GM06990 (cell line): ENCODE data around the gene HES4.

Experiments
- DNase-seq: peaks from one replicate; pipeline ENCODE4 v3.0.0-alpha.2; 2011; ENCODE audit not compliant: insufficient read length; ENCODE audit errors: extremely low read depth
- H3K27me3 ChIP-seq: replicated peaks from 2 replicates; pipeline ENCODE4 v1.6.0; 2011; ENCODE audit warnings: low read length; ENCODE audit not compliant: control insufficient read depth, insufficient read depth
- H3K36me3 ChIP-seq: 2 replicates; pipeline ENCODE4 v1.5.1; 2011; ENCODE audit warnings: low read length; ENCODE audit not compliant: control insufficient read depth, insufficient read depth
- H3K4me3 ChIP-seq: replicated peaks from 2 replicates; pipeline ENCODE4 v1.5.1; 2011; ENCODE audit warnings: low read depth, mild to moderate bottlenecking, control low read depth, low read length
- TF ChIP-seq, protein P1 (sequence below): IDR thresholded peaks from 2 replicates; pipeline ENCODE4 v1.5.1; 2011; ENCODE audit warnings: low read length, control low read depth, mild to moderate bottlenecking, inconsistent platforms; ENCODE audit not compliant: insufficient read depth, poor library complexity, severe bottlenecking

Gene HES4

DNA sequence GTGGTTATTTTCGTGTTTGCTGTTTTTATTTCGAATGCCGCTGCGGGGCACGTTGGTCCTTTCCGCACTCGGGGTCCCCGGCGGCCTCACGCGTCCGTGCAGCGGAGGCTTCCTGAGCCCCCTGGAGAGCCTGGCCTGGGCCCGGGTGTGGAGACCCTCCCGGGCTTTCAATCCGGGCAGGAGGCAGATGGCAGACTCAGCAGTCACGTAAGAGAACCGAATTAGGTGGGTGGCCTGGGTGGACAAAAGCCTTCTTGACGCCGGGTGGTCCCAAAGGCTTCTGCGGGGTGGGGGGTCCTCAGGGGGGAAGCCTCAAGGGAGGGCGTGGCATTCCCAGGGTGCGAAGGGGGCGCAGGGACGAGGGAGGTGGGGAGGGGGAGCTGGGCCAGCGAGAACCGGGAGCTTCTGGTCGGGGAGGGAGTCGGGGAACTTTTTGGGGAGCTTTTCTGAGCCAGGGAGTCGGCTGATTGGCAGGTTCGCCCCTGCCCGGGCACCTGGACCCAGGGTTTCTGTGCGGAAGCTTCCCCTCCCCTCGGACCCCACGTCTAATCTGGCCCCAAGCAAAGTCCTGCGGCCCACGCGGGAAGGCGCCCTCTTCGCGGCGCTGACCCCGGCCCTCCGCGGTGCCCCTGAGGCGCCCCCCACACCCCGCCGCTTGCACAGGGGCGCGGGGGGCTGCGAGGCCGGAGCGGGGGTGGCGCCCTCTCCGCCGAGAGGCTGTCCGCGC, 1.3 kb upstream of the HES4 start:
- Histone ChIP-seq H3K36me3 (no peaks in the 10 kb centered on the region; the same call in 1 of the 2 replicates), H3K4me3 (peak overlapping the region; percentile 18), H3K27me3 (peaks cover 3% of the 10 kb centered on the region)
- TF ChIP-seq, protein P1, sequence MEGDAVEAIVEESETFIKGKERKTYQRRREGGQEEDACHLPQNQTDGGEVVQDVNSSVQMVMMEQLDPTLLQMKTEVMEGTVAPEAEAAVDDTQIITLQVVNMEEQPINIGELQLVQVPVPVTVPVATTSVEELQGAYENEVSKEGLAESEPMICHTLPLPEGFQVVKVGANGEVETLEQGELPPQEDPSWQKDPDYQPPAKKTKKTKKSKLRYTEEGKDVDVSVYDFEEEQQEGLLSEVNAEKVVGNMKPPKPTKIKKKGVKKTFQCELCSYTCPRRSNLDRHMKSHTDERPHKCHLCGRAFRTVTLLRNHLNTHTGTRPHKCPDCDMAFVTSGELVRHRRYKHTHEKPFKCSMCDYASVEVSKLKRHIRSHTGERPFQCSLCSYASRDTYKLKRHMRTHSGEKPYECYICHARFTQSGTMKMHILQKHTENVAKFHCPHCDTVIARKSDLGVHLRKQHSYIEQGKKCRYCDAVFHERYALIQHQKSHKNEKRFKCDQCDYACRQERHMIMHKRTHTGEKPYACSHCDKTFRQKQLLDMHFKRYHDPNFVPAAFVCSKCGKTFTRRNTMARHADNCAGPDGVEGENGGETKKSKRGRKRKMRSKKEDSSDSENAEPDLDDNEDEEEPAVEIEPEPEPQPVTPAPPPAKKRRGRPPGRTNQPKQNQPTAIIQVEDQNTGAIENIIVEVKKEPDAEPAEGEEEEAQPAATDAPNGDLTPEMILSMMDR = no peak
- no peak for DNase-seq

DNA sequence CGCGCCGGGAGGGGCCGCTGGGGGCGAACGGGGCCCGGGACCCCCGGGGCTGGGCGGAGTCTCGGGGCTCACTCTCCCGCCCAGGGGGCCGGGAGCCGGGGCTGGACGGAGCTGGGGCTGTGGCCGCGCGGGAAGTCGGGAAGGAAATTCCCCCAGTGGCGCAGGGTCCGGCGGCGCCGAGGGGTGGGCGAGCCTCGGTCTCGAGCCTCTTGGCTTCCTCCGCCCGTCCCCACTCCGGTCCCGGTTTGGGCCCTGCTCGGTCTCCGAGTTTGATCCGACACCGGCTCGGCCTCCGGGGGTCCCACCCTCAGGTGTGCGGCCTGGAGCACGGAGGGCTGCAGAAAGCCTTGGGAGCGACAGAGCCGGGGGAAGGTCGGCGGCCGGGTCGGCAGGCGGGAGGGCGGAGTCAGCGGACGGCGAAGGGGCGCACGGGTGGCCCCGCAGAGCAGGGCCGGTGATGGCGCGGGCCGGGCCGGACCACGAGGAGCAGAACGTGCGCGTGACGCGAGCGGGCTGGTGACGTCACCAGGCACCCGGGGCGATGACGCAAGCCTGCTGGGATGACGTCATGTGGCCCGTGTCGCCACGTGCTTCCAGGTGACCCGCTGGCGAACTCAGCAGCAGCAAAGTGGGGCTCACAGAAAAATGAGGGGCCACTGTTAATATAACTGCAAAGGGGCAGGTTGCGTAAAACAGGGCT, 610 bp upstream of the HES4 start:
- Histone ChIP-seq H3K4me3 (peak overlapping the region; percentile 51), H3K27me3 (peaks cover 3% of the 10 kb centered on the region), H3K36me3 (no peaks in the 10 kb centered on the region; the same call in 1 of the 2 replicates)
- DNase-seq = peak; percentile 68
- TF ChIP-seq, protein P1 = no peak

DNA sequence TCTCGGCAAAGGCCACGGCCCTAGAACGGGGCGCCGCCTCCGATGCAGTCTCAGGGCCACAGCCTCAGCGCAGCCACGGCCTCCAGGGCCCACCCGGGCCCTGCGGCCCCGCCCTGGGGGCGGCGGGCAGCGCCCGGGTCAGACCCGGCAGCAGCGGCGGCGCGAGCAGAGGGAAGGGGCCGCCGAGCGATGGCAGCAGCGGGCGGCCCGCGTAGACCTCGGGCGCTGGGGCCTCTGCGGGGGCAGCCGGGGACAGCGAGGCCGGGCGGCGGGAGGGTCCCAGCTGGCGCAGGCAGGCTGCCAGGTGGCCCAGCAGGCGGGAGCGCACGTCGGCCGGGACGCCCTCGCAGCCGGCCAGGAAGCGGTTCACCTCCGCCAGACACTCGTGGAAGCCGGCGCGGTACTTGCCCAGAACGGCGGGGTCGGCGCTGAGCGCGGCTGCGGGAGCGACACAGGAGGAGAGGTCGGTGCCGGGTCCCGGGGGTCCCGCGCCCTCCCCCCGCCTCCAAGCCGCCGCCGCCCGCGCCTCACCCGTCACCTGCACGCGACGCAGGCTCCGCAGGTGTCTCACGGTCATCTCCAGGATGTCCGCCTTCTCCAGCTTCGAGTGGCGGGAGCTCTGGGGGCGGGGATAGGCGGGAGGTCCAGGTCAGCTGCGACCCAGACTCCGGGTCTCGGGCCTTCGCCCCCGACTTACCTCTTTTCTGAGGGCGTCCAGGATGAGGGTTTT, 737 bp downstream of the HES4 start:
- TF ChIP-seq, protein P1 = no peak
- H3K27me3 ChIP-seq = no peaks in the 10 kb centered on the region; the same call in 1 of the 2 replicates
- H3K4me3 ChIP-seq = peak overlapping the region; percentile 18
- H3K36me3 ChIP-seq = no peaks in the 10 kb centered on the region
- no peak for DNase-seq

DNA sequence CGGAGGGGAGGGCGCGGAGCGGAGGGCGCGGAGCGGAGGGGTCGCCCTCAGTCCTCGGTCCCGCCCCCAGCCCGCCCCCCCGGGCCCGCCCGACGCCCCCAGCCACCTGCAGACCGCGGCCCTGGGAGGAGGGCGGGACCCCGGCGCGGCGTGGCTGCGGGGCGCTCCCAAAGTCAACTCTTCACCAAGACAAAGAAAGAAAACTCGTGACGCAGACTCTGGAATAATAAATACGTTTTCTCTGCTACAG, 1.2 kb downstream of the HES4 start:
- TF ChIP-seq, protein P1 = no peak
- H3K4me3 ChIP-seq = no peak overlapping the region
- DNase-seq = no peak
- no peaks in the 10 kb centered on the region; the same call in 1 of the 2 replicates for H3K27me3 ChIP-seq
- H3K36me3 ChIP-seq = no peaks in the 10 kb centered on the region

DNA sequence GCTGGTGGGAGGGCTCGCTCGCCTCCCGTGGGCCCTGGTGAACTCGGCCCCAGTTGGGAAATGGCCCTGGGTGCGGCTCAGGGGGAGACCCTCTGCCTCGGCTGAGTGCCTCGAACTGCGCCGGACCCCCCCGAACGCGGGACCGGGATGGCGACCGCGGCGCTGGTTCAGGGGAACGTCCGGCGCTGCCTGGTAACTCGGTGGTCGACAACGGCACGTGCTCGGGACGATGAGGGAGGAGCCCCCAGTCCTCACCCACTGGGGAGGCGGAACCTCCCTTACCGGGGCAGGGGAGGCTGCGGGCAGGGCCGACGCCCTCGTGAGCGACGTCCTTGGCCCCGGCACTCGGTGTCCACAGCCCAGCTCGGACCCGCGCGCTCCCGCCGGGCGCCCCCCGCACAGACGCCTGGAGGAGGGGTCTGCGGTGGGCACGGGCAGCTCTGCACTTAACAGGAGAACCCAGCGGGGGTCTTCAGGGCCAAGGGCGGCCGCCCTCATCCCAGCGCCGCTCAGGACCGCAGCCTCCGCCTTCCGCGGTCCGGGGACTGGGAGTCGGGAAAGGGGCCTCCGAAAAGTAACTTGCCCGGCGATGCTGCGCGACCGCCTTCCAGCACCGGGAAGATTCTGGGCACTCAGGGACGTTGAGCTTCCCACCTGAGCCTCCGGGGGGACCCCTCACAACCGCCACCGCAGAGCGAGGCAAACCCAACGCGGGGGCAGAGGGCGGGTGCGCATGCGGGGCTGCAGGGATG, 1.7 kb downstream of the HES4 start:
- no peaks in the 10 kb centered on the region; the same call in 1 of the 2 replicates for H3K27me3 ChIP-seq

More for the DNA sequence above, 1.7 kb downstream of the HES4 start:
- DNase-seq = no peak
- H3K4me3 ChIP-seq = no peak overlapping the region
- no peaks in the 10 kb centered on the region for H3K36me3 ChIP-seq
- TF ChIP-seq, protein P1 = no peak
